ENCODE measurements around the gene TREML1.

GRCh38 chr6:41135062-41135832, 18.9 kb downstream of the TREML1 start:
- TF ChIP-seq POLR2A (IDR thresholded peaks at IDR 0.05; ENCODE audit: low read depth, low read length), result no peak
- TF ChIP-seq POLR2AphosphoS5 (IDR thresholded peaks at IDR 0.05; ENCODE audit: low read depth, low read length), result no peak
- TF ChIP-seq TAF1 (IDR thresholded peaks at IDR 0.05; ENCODE audit: borderline replicate concordance, low read depth, low read length), result no peak

Measured in GM12892 (cell line).